Endothelial cell (in vitro differentiated cells): ENCODE measurements around the gene PRKACG. TPM values are rescaled to one million over a fixed set of nuclear protein-coding genes. Genes with fewer than 3 reads are reported as not detected.
"Not testable (repeated sequence)": the region's sequence is repeated elsewhere in the genome, so short reads cannot be mapped to it uniquely, and the experiment has no call there.

Experiments used
- DNase-seq: peaks from one replicate; pipeline ENCODE4 v3.0.0; 2021; ENCODE audit warnings: low spot score
- H3K27ac Mint-ChIP-seq: one replicate; pipeline ENCODE4 v1.8.0; 2021; ENCODE audit warnings: mixed read lengths, inconsistent platforms; ENCODE audit not compliant: unreplicated experiment
- H3K27me3 Mint-ChIP-seq: one replicate; pipeline ENCODE4 v1.8.0; 2021; ENCODE audit warnings: mild to moderate bottlenecking, moderate library complexity, mixed read lengths, inconsistent platforms; ENCODE audit not compliant: unreplicated experiment
- H3K36me3 Mint-ChIP-seq: one replicate; pipeline ENCODE4 v1.8.0; 2021; ENCODE audit warnings: mild to moderate bottlenecking, low read depth, mixed read lengths, inconsistent platforms; ENCODE audit not compliant: unreplicated experiment
- H3K4me1 Mint-ChIP-seq: one replicate; pipeline ENCODE4 v1.8.0; 2021; ENCODE audit warnings: mild to moderate bottlenecking, mixed read lengths, inconsistent platforms; ENCODE audit not compliant: unreplicated experiment
- H3K4me3 Mint-ChIP-seq: one replicate; pipeline ENCODE4 v1.8.0; 2021; ENCODE audit warnings: mild to moderate bottlenecking, mixed read lengths, inconsistent platforms; ENCODE audit not compliant: unreplicated experiment
- H3K9me3 Mint-ChIP-seq: one replicate; pipeline ENCODE4 v1.8.0; 2021; ENCODE audit warnings: mixed read lengths, inconsistent platforms; ENCODE audit not compliant: unreplicated experiment
- CTCF ChIP-seq: fragments of 200-600 bp; sonication (generic); IDR thresholded peaks from one replicate; pipeline ENCODE4 v1.5.0; 2021; ENCODE audit warnings: antibody characterized with exemption; ENCODE audit not compliant: unreplicated experiment
- total RNA-seq: library from RNA; stranded (reverse); fragmentation: NEBNext Ultra II Directional; extraction: Animal tissue kit (Norgen Biotek cat#: 25700); gene quantifications from one replicate; pipeline ENCODE4 v1.2.1, GENCODE V29; 2021; ENCODE audit not compliant: unreplicated experiment

The PRKACG gene
- total RNA-seq, 1 donor from 2014 or later, result not detected

- H3K36me3 Mint-ChIP-seq, result peaks cover 6% of the 10 kb centered on the region
- no peak overlapping the region for H3K27ac Mint-ChIP-seq
- H3K9me3 Mint-ChIP-seq, result no peaks in the 10 kb centered on the region
- H3K27me3 Mint-ChIP-seq, result peaks cover 2% of the 10 kb centered on the region
- H3K4me1 Mint-ChIP-seq, result no peaks in the 10 kb centered on the region
- DNase-seq, result no peak
- no peak for TF ChIP-seq CTCF
- no peak overlapping the region for H3K4me3 Mint-ChIP-seq
Measured at GRCh38 chr9:69054989-69055388, 41.1 kb upstream of the PRKACG start.

DNA sequence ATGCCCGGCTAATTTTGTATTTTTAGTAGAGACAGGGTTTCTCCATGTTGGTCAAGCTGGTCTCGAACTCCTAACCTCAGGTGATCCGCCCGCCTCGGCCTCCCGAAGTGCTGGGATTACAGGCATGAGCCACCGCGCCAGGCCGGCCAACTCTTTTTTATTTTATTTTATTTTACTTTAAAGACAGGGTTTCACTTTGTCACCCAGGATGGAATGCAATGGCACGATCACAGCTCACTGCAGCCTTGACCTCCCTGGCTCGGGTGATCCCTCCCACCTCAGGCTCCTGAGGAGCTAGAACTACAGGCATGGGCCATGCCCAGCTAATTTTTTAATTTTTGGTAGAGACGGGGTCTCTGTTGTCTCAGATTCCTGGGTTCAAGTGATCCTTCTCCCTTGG is 37.0 kb upstream of the PRKACG start:
- H3K27me3 Mint-ChIP-seq, H3K9me3 Mint-ChIP-seq, DNase-seq, H3K27ac Mint-ChIP-seq, H3K4me3 Mint-ChIP-seq, H3K4me1 Mint-ChIP-seq: not testable (repeated sequence)
- H3K36me3 Mint-ChIP-seq, result peaks cover 12% of the 10 kb centered on the region

GRCh38 chr9:69049094-69049493 is 35.2 kb upstream of the PRKACG start:
- Mint-ChIP-seq H3K27me3 (no peaks in the 10 kb centered on the region), H3K27ac (no peak overlapping the region), H3K36me3 (peaks cover 12% of the 10 kb centered on the region), H3K4me3 (no peak overlapping the region), H3K4me1 (peaks cover 16% of the 10 kb centered on the region), H3K9me3 (no peaks in the 10 kb centered on the region)
- DNase-seq, result no peak
- TF ChIP-seq CTCF, result no peak

DNA sequence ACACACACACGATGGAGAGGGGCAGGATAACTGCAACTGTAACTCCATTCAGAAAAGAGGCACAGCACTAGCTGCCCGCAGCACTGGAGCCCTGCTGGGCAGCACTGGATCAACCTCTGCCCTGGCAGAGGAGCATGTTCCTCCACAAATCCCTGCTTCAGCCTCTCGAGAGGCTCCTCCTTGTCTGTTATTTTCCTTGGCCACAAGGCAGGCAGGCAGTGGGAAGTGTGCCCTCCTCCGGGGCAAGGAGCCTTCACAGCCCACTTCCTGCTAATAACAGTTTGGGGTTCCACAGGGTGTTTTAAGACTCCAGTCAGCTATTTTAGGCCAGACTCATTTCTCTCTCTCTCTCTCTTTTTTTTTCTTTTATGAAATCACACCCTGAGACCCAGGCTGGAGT is 33.5 kb upstream of the PRKACG start:
- Mint-ChIP-seq H3K4me1 (peaks cover 17% of the 10 kb centered on the region), H3K27me3 (no peaks in the 10 kb centered on the region), H3K4me3 (no peak overlapping the region), H3K9me3 (no peaks in the 10 kb centered on the region), H3K36me3 (peaks cover 7% of the 10 kb centered on the region), H3K27ac (no peak overlapping the region)
- no peak for DNase-seq
- no peak for TF ChIP-seq CTCF

DNA sequence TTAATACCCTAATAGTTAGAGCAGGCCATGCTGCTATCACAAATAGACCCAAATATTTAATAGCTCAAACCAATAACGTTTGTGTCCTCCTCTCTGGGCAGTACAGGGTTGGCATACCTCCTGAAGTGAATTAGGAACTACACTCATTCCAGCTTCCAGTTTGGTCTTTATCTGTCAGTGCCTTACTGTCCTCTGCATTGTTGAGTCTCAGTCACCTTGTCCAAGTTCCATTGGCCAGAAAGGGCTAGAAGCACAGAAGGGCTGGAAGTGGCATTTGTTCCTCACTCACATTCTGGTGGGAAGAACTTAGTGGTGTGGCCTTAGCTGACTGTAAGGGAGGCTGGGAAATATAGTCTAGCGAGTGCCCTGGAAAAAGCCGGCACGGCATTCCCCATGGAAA is 32.8 kb upstream of the PRKACG start:
- Mint-ChIP-seq H3K4me3 (no peak overlapping the region), H3K4me1 (peaks cover 17% of the 10 kb centered on the region), H3K36me3 (peaks cover 7% of the 10 kb centered on the region), H3K27me3 (no peaks in the 10 kb centered on the region), H3K9me3 (no peaks in the 10 kb centered on the region), H3K27ac (no peak overlapping the region)
- no peak for DNase-seq
- TF ChIP-seq CTCF, result no peak

DNA sequence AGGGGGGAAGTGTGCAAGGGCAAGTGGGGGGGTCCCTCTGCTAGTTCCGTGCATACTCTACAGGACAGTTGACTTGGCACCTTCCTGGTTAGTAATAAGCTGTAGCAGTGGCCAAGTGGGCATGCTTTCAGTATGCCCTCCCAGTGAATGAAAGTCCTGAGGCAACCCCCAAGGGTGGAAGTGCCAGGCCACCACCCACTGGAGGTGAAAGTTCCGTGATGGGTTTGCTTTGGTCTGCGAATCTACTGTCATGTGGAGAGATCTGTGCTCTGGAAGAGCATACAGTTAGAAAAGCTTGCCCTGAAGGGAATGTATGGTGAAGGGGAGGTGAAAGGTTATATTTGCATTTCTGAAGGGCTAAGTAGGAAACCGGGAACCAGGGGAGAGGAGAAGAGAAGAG is 31.9 kb upstream of the PRKACG start:
- Mint-ChIP-seq H3K4me3 (peak overlapping the region; percentile 56), H3K9me3 (no peaks in the 10 kb centered on the region), H3K4me1 (peaks cover 17% of the 10 kb centered on the region), H3K27me3 (no peaks in the 10 kb centered on the region), H3K36me3 (peaks cover 7% of the 10 kb centered on the region), H3K27ac (no peak overlapping the region)
- DNase-seq, result no peak
- TF ChIP-seq CTCF, result no peak
